ENCODE results near the gene WFDC9. TPM values are rescaled to one million over a fixed set of nuclear protein-coding genes. Genes with fewer than 3 reads are reported as not detected.
"Not testable (repeated sequence)": the region's sequence is repeated elsewhere in the genome, so short reads cannot be mapped to it uniquely, and the experiment has no call there.

WFDC9 gene
- total and polyA plus RNA-seq, 2 donors (not counting 3 experiments of a cell fraction or from before 2014, with no cell fraction given), result not detected

- no peak for DNase-seq (ENCODE audit: low read depth, low spot score)
- Histone ChIP-seq H3K79me2 (ENCODE audit: control insufficient read depth, insufficient read depth, low read length) (no peaks in the 10 kb centered on the region), H4K20me1 (replicated peaks; ENCODE audit: control insufficient read depth, extremely low read depth, insufficient read depth, low read length) (no peaks in the 10 kb centered on the region), H3K27me3 (ENCODE audit: control insufficient read depth in 2 of 2, insufficient read depth in 2 of 2, low read length in 2 of 2) (no peaks in the 10 kb centered on the region), H3K9me3 (replicated peaks; ENCODE audit: control insufficient read depth, insufficient read depth, low read length) (no peaks in the 10 kb centered on the region), H3K27ac (ENCODE audit: insufficient read depth, low read depth, low read length) (no peak within 1 kb of the TSS), H2AFZ (ENCODE audit: low read depth, low read length) (no peak within 1 kb of the TSS), H3K4me1 (ENCODE audit: control insufficient read depth, extremely low read depth, insufficient read depth, low read length) (no peaks in the 10 kb centered on the region), H3K4me2 (ENCODE audit: insufficient read depth, low read length) (no peak within 1 kb of the TSS), H3K9ac (replicated peaks; ENCODE audit: extremely low read depth, insufficient read depth, low read length) (no peak within 1 kb of the TSS), H3K4me3 (replicated peaks in 1 of 3; ENCODE audit: insufficient read depth in 1 of 3, low read depth in 1 of 3, low read length in 3 of 3) (no peak within 1 kb of the TSS), H3K9me1 (replicated peaks; ENCODE audit: control insufficient read depth, extremely low read depth, insufficient read depth, low read length) (no peaks in the 10 kb centered on the region), H3K36me3 (ENCODE audit: control insufficient read depth in 2 of 2, extremely low read depth in 1 of 2, insufficient read depth in 2 of 2, low read length in 2 of 2) (no peaks in the 10 kb centered on the region)
- no peak for FAIRE-seq
- dilution Hi-C loops (cut with MboI; ENCODE audit: extremely low pct_ligation_motif_present, low sequenced_read_pairs), result no loop called here
- intact Hi-C loops (cut with micrococcal nuclease), result no loop called here
- CTCF ChIA-PET, result interaction anchor here (0.8 kb wide), 1 partner anchor 101 kb away, joined by 3 read pairs; no protein-coding TSS in a partner anchor
- POLR2A ChIA-PET, result no interaction called here
- BruUV-seq (replicated peaks), result no TSS peak
- TF ChIP-seq GATA2 (IDR thresholded peaks at IDR 0.05; ENCODE audit: insufficient read depth, insufficient read length, low read depth, low read length) (no peak), JUN (IDR thresholded peaks at IDR 0.05; ENCODE audit: borderline replicate concordance, insufficient read depth, insufficient read length, low read depth) (no peak), MAX (IDR thresholded peaks at IDR 0.05; ENCODE audit: insufficient read depth, insufficient read length) (no peak), POLR2A (IDR thresholded peaks at IDR 0.05; ENCODE audit: low read depth, low read length) (no peak), MYC (IDR thresholded peaks at IDR 0.05; ENCODE audit: low read depth, low read length) (no peak), EZH2 (IDR thresholded peaks at IDR 0.05; ENCODE audit: borderline replicate concordance, low read depth, low read length, severe bottlenecking) (no peak), CTCF (IDR thresholded peaks at IDR 0.05; ENCODE audit: extremely low read depth in 1 of 2, insufficient read depth in 1 of 2, low read depth in 1 of 2, low read length in 2 of 2) (no peak), FOS (IDR thresholded peaks at IDR 0.05; ENCODE audit: borderline replicate concordance, insufficient read depth, low read length) (no peak), POLR2AphosphoS5 (IDR thresholded peaks at IDR 0.05; ENCODE audit: insufficient read depth, low read depth, low read length) (no peak)
Observed at GRCh38 chr20:45670139-45670538, 39.1 kb upstream of the WFDC9 start, which contains the start of gene WFDC11. WFDC11 (minus strand) TSS chr20:45670239; CDS start chr20:45650600, 19,639 bp downstream.

GRCh38 chr20:45657038-45657437 is 26.0 kb upstream of the WFDC9 start:
- H2AFZ ChIP-seq (ENCODE audit: low read depth, low read length); BruUV-seq (replicated peaks); H3K79me2 ChIP-seq (ENCODE audit: control insufficient read depth, insufficient read depth, low read length); H4K20me1 ChIP-seq (replicated peaks; ENCODE audit: control insufficient read depth, extremely low read depth, insufficient read depth, low read length); H3K9me3 ChIP-seq (replicated peaks; ENCODE audit: control insufficient read depth, insufficient read depth, low read length); H3K9ac ChIP-seq (replicated peaks; ENCODE audit: extremely low read depth, insufficient read depth, low read length); dilution Hi-C loops (cut with MboI; ENCODE audit: extremely low pct_ligation_motif_present, low sequenced_read_pairs); H3K27me3 ChIP-seq (ENCODE audit: control insufficient read depth in 2 of 2, insufficient read depth in 2 of 2, low read length in 2 of 2); H3K36me3 ChIP-seq (ENCODE audit: control insufficient read depth in 2 of 2, extremely low read depth in 1 of 2, insufficient read depth in 2 of 2, low read length in 2 of 2); H3K4me2 ChIP-seq (ENCODE audit: insufficient read depth, low read length); POLR2A ChIA-PET; H3K4me1 ChIP-seq (ENCODE audit: control insufficient read depth, extremely low read depth, insufficient read depth, low read length); H3K9me1 ChIP-seq (replicated peaks; ENCODE audit: control insufficient read depth, extremely low read depth, insufficient read depth, low read length); intact Hi-C loops (cut with micrococcal nuclease); H3K4me3 ChIP-seq (replicated peaks in 1 of 3; ENCODE audit: insufficient read depth in 1 of 3, low read depth in 1 of 3, low read length in 3 of 3); DNase-seq (ENCODE audit: low read depth, low spot score); FAIRE-seq; CTCF ChIA-PET; H3K27ac ChIP-seq (ENCODE audit: insufficient read depth, low read depth, low read length): not testable (repeated sequence)

- H3K4me2 ChIP-seq (ENCODE audit: insufficient read depth, low read length); H3K36me3 ChIP-seq (ENCODE audit: control insufficient read depth in 2 of 2, extremely low read depth in 1 of 2, insufficient read depth in 2 of 2, low read length in 2 of 2); H4K20me1 ChIP-seq (replicated peaks; ENCODE audit: control insufficient read depth, extremely low read depth, insufficient read depth, low read length); H3K9ac ChIP-seq (replicated peaks; ENCODE audit: extremely low read depth, insufficient read depth, low read length); FAIRE-seq; BruUV-seq (replicated peaks); dilution Hi-C loops (cut with MboI; ENCODE audit: extremely low pct_ligation_motif_present, low sequenced_read_pairs); H3K4me1 ChIP-seq (ENCODE audit: control insufficient read depth, extremely low read depth, insufficient read depth, low read length); POLR2A ChIA-PET; DNase-seq (ENCODE audit: low read depth, low spot score); H3K27me3 ChIP-seq (ENCODE audit: control insufficient read depth in 2 of 2, insufficient read depth in 2 of 2, low read length in 2 of 2); H3K27ac ChIP-seq (ENCODE audit: insufficient read depth, low read depth, low read length); H2AFZ ChIP-seq (ENCODE audit: low read depth, low read length); H3K4me3 ChIP-seq (replicated peaks in 1 of 3; ENCODE audit: insufficient read depth in 1 of 3, low read depth in 1 of 3, low read length in 3 of 3); intact Hi-C loops (cut with micrococcal nuclease); H3K9me1 ChIP-seq (replicated peaks; ENCODE audit: control insufficient read depth, extremely low read depth, insufficient read depth, low read length); CTCF ChIA-PET; H3K79me2 ChIP-seq (ENCODE audit: control insufficient read depth, insufficient read depth, low read length); H3K9me3 ChIP-seq (replicated peaks; ENCODE audit: control insufficient read depth, insufficient read depth, low read length): not testable (repeated sequence)
Observed at GRCh38 chr20:45651726-45652125, 20.6 kb upstream of the WFDC9 start.

All from endothelial cell of umbilical vein (primary cell).